H1 (cell line): ENCODE data around the gene COA4. TPM values are rescaled to one million over a fixed set of nuclear protein-coding genes. Genes with fewer than 3 reads are reported as not detected.

Source experiments
- CTCF ChIA-PET: fragments of 300-600 bp; sonication (Branson Sonifier 250); formaldehyde crosslinking; loops from one replicate; lab custom pipeline; 2021; ENCODE audit not compliant: partially characterized antibody; lab: Charles Lee
- POLR2A ChIA-PET: fragments of 300-600 bp; sonication (Branson Sonifier 250); formaldehyde crosslinking; loops from one replicate; lab custom pipeline; 2021; ENCODE audit warnings: inconsistent platforms; ENCODE audit not compliant: partially characterized antibody; lab: Charles Lee
- DNase-seq, 2 experiments: peaks; one replicate each; pipeline versions ENCODE4 v3.0.0 to v3.0.0-alpha.2; 2010 to 2022; ENCODE audit warnings: low spot score in 2 of 2, low read depth in 1 of 2, mixed read lengths in 1 of 2
- FAIRE-seq: peaks from 2 replicates; lab custom pipeline; 2011; peaks lifted over from hg19 to GRCh38; lab: Jason Lieb, UNC
- H2AFZ ChIP-seq: 2 replicates; pipeline ENCODE4 v1.8.1; 2012; ENCODE audit warnings: low read length, inconsistent platforms
- H2AK5ac ChIP-seq: 2 replicates; pipeline ENCODE4 v1.6.1; 2013; ENCODE audit warnings: low read depth, low read length
- H2BK120ac ChIP-seq: replicated peaks from 2 replicates; pipeline ENCODE3; 2013; ENCODE audit warnings: low read depth, low read length, inconsistent platforms
- H2BK12ac ChIP-seq: 2 replicates; pipeline ENCODE4 v1.6.1; 2013; ENCODE audit warnings: low read depth, low read length
- H2BK15ac ChIP-seq: 2 replicates; pipeline ENCODE4 v1.6.1; 2013; ENCODE audit warnings: low read length
- H2BK20ac ChIP-seq: 2 replicates; pipeline ENCODE4 v1.6.1; 2013; ENCODE audit warnings: low read length
- H2BK5ac ChIP-seq: 2 replicates; pipeline ENCODE4 v1.6.1; 2013; ENCODE audit warnings: low read depth, low read length
- H3K14ac ChIP-seq: 2 replicates; pipeline ENCODE4 v1.6.1; 2013; ENCODE audit warnings: inconsistent platforms; ENCODE audit not compliant: insufficient read length
- H3K18ac ChIP-seq: 2 replicates; pipeline ENCODE4 v1.6.1; 2013; ENCODE audit warnings: low read length; ENCODE audit errors: extremely low read depth
- H3K23ac ChIP-seq: 2 replicates; pipeline ENCODE4 v1.6.1; 2013; ENCODE audit warnings: inconsistent platforms; ENCODE audit not compliant: insufficient read length
- H3K23me2 ChIP-seq: 2 replicates; pipeline ENCODE4 v1.6.1; 2013; ENCODE audit warnings: low read depth, low read length
- H3K27ac ChIP-seq: 2 replicates; pipeline ENCODE4 v1.6.1; 2011; ENCODE audit warnings: low read depth, low read length, inconsistent platforms
- H3K27me3 ChIP-seq, 4 experiments: replicated peaks in 1 of 4; 1 replicate in 1 of 4; 2 replicates in 3 of 4; pipeline versions ENCODE4 v1.6.1 to v1.8.1; 2011 to 2013; ENCODE audit warnings: low read length in 3 of 4, mild to moderate bottlenecking in 3 of 4, inconsistent platforms in 2 of 4, mixed read lengths in 2 of 4, moderate library complexity in 1 of 4; ENCODE audit not compliant: control insufficient read depth in 3 of 4, insufficient read depth in 3 of 4; ENCODE audit errors: extremely low read depth in 1 of 4
- H3K36me3 ChIP-seq, 4 experiments: 2 replicates each; pipeline versions ENCODE4 v1.6.1 to v1.8.1; 2011 to 2013; ENCODE audit warnings: mild to moderate bottlenecking in 4 of 4, low read length in 3 of 4, moderate library complexity in 2 of 4, control low read depth in 1 of 4, inconsistent platforms in 1 of 4; ENCODE audit not compliant: insufficient read depth in 4 of 4, control insufficient read depth in 2 of 4
- H3K4ac ChIP-seq: replicated peaks from 2 replicates; pipeline ENCODE3; 2013; ENCODE audit warnings: low read length, low read depth, mixed read lengths, inconsistent platforms; ENCODE audit not compliant: insufficient read length
- H3K4me1 ChIP-seq, 4 experiments: replicated peaks in 1 of 4; 1 replicate in 1 of 4; 2 replicates in 3 of 4; pipeline versions ENCODE4 v1.6.1 to v1.8.1; 2011 to 2013; ENCODE audit warnings: low read length in 3 of 4, inconsistent platforms in 2 of 4, mixed read lengths in 1 of 4; ENCODE audit not compliant: insufficient read depth in 4 of 4, control insufficient read depth in 3 of 4
- H3K4me2 ChIP-seq, 2 experiments: 2 replicates each; pipeline versions ENCODE4 v1.6.1 to v1.8.1; 2011 to 2013; ENCODE audit warnings: low read depth in 2 of 2, low read length in 2 of 2, control low read depth in 1 of 2, inconsistent platforms in 1 of 2, mild to moderate bottlenecking in 1 of 2; ENCODE audit not compliant: insufficient read depth in 1 of 2
- H3K4me3 ChIP-seq, 4 experiments: fragments of 200-600, 300-600 bp in 1 of 4; sonication (generic), shearing (Covaris generic), sonication (Bioruptor Twin) in 1 of 4; 2 replicates each; pipeline versions ENCODE4 v1.5.1 to v1.8.1; 2011 to 2016; ENCODE audit warnings: low read length in 4 of 4, low read depth in 3 of 4, control low read depth in 2 of 4, inconsistent platforms in 2 of 4, mild to moderate bottlenecking in 2 of 4, mixed read lengths in 1 of 4, moderate library complexity in 1 of 4; ENCODE audit not compliant: insufficient read depth in 2 of 4; ENCODE audit errors: extremely low read depth in 1 of 4
- H3K56ac ChIP-seq: replicated peaks from 2 replicates; pipeline ENCODE3; 2013; ENCODE audit warnings: low read depth, mild to moderate bottlenecking, mixed read lengths, low read length, inconsistent platforms; ENCODE audit not compliant: insufficient read length
- H3K79me1 ChIP-seq: 2 replicates; pipeline ENCODE4 v1.6.1; 2013; ENCODE audit warnings: low read depth, low read length, control low read depth
- H3K79me2 ChIP-seq, 2 experiments: 2 replicates each; pipeline versions ENCODE4 v1.6.1 to v1.8.1; 2012 to 2013; ENCODE audit warnings: low read length in 2 of 2, mild to moderate bottlenecking in 2 of 2, inconsistent platforms in 1 of 2; ENCODE audit not compliant: insufficient read depth in 2 of 2, control insufficient read depth in 1 of 2
- H3K9ac ChIP-seq, 4 experiments: replicated peaks in 1 of 4; 1 replicate in 1 of 4; 2 replicates in 3 of 4; pipeline versions ENCODE4 v1.6.1 to v1.8.1; 2011 to 2013; ENCODE audit warnings: low read depth in 3 of 4, low read length in 3 of 4, control low read depth in 2 of 4, mild to moderate bottlenecking in 2 of 4, moderate library complexity in 2 of 4, inconsistent platforms in 1 of 4; ENCODE audit errors: extremely low read depth in 1 of 4
- H3K9me3 ChIP-seq, 2 experiments: 2 replicates each; pipeline versions ENCODE4 v1.6.1 to v1.8.1; 2012 to 2013; ENCODE audit warnings: mild to moderate bottlenecking in 2 of 2, moderate library complexity in 2 of 2, control low read depth in 1 of 2, inconsistent platforms in 1 of 2, low read depth in 1 of 2, low read length in 1 of 2, mixed read lengths in 1 of 2; ENCODE audit not compliant: insufficient read depth in 2 of 2
- H4K20me1 ChIP-seq, 2 experiments: replicated peaks in 1 of 2; 2 replicates each; pipeline versions ENCODE3 to v1.8.1; 2011 to 2013; ENCODE audit warnings: inconsistent platforms in 2 of 2, low read length in 2 of 2, mild to moderate bottlenecking in 1 of 2; ENCODE audit not compliant: insufficient read depth in 2 of 2, control insufficient read depth in 1 of 2
- H4K5ac ChIP-seq: 2 replicates; pipeline ENCODE4 v1.6.1; 2013; ENCODE audit warnings: low read length, low read depth, mixed read lengths, inconsistent platforms; ENCODE audit not compliant: insufficient read length
- H4K8ac ChIP-seq: 2 replicates; pipeline ENCODE4 v1.8.0; 2013; ENCODE audit warnings: mild to moderate bottlenecking, moderate library complexity, low read length, inconsistent platforms; ENCODE audit not compliant: insufficient read depth; ENCODE audit errors: extremely low read depth
- H4K91ac ChIP-seq: replicated peaks from 2 replicates; pipeline ENCODE3; 2013; ENCODE audit warnings: low read length, mixed read lengths, inconsistent platforms; ENCODE audit not compliant: insufficient read length
- ATF2 ChIP-seq: IDR thresholded peaks from 2 replicates; pipeline ENCODE4 v1.6.1; 2012; ENCODE audit warnings: low read length, inconsistent platforms
- BCL11A ChIP-seq, 2 experiments: IDR thresholded peaks; one replicate each; pipeline ENCODE4 v1.6.1; 2011; ENCODE audit warnings: low read depth in 2 of 2, low read length in 2 of 2, mild to moderate bottlenecking in 2 of 2
- CTCF ChIP-seq, 3 experiments: IDR thresholded peaks; 1 replicate in 2 of 3; 2 replicates in 1 of 3; pipeline versions ENCODE4 v1.5.1 to v1.6.1; 2011; ENCODE audit warnings: low read length in 3 of 3, mild to moderate bottlenecking in 3 of 3, inconsistent platforms in 2 of 3, low read depth in 1 of 3, moderate library complexity in 1 of 3; ENCODE audit not compliant: insufficient read depth in 1 of 3; ENCODE audit errors: control extremely low read depth in 1 of 3
- EZH2 ChIP-seq: fragments of 200-600 bp; sonication (generic); IDR thresholded peaks from 2 replicates; pipeline ENCODE4 v1.7.1; 2012; ENCODE audit warnings: low read depth, mild to moderate bottlenecking, moderate library complexity, low read length, inconsistent platforms; ENCODE audit not compliant: severe bottlenecking
- RAD21 ChIP-seq, 2 experiments: IDR thresholded peaks in 1 of 2; conservative IDR thresholded peaks in 1 of 2; 2 replicates each; pipeline ENCODE4 v1.6.1; 2011; ENCODE audit warnings: low read depth in 2 of 2, low read length in 2 of 2, improper control_type of control experiment in 1 of 2, inconsistent platforms in 1 of 2, mild to moderate bottlenecking in 1 of 2, moderate library complexity in 1 of 2
- RNF2 ChIP-seq: fragments of 200-900, 300-1000 bp; sonication (generic); IDR thresholded peaks from 2 replicates; pipeline ENCODE4 v1.7.1; 2016; ENCODE audit warnings: borderline replicate concordance, low read depth, mild to moderate bottlenecking, antibody characterized with exemption, low read length; ENCODE audit not compliant: poor library complexity, severe bottlenecking; ENCODE audit errors: missing control alignments
- SP1 ChIP-seq: IDR thresholded peaks from 2 replicates; pipeline ENCODE4 v1.6.1; 2011; ENCODE audit warnings: low read depth, low read length
- SUZ12 ChIP-seq: fragments of 200-600 bp; sonication (generic); IDR thresholded peaks from 2 replicates; pipeline ENCODE4 v1.6.1; 2012; ENCODE audit warnings: mild to moderate bottlenecking, inconsistent platforms, low read length, moderate library complexity, mixed read lengths
- WGBS, 2 experiments: shearing (Covaris generic) in 1 of 2; methylation state at CpG; one replicate each; pipeline versions ENCODE4 v1.1.6 to v1.1.7; 2013 to 2015; ENCODE audit warnings: low lambda C conversion rate in 2 of 2, mixed read lengths in 2 of 2, inconsistent platforms in 1 of 2, low coverage in 1 of 2, missing lambda C conversion rate in 1 of 2; ENCODE audit not compliant: insufficient replicate concordance in 2 of 2, insufficient coverage in 1 of 2, insufficient read length in 1 of 2; ENCODE audit errors: extremely low coverage in 1 of 2, missing lambda C conversion rate in 1 of 2; 5-methylcytosine and 5-hydroxymethylcytosine counted together
- polyA plus RNA-seq, 7 experiments: library from polyadenylated mRNA; depleted of rRNA in 3 of 7; stranded (reverse) in 5 of 7; unstranded in 2 of 7; fragments of >200 nt in 5 of 7; fragments of 200-250 nt in 2 of 7; gene quantifications; 1 replicate in 5 of 7; 2 replicates in 1 of 7; 4 replicates in 1 of 7; pipeline versions ENCODE4 v1.2.1 to v1.2.3, GENCODE V29; 2011 to 2013; ENCODE audit warnings: missing spikeins in 2 of 7, mixed read lengths in 2 of 7
- total RNA-seq: library from RNA; stranded (reverse); fragmentation: NEBNext Ultra II Directional; extraction: Animal tissue kit (Norgen Biotek cat#: 25700); gene quantifications from 2 replicates; pipeline ENCODE4 v1.2.1, GENCODE V29; 2021

The COA4 gene
- total and polyA plus RNA-seq, 2 of the 8 experiments (the other 6 are each of a cell fraction or from before 2014, with no cell fraction given): 177 to 380 TPM

GRCh38 chr11:73833067-73833466, 43.6 kb downstream of the COA4 start:
- H2BK5ac ChIP-seq: no peak overlapping the region
- FAIRE-seq: no peak
- no peak overlapping the region for H4K5ac ChIP-seq
- H3K4me3 ChIP-seq: no peak overlapping the region
- H3K27me3 ChIP-seq: no peaks in the 10 kb centered on the region
- CTCF ChIA-PET: interaction anchor here (0.6 to 1.0 kb wide), 2 partner anchors 24 to 60 kb away, joined by 3 read pairs; no protein-coding TSS in a partner anchor
- H3K36me3 ChIP-seq: peaks cover 0 to 8% (median 0%) of the 10 kb centered on the region in 4 experiments; a peak in 2 of 8 replicates
- H3K79me1 ChIP-seq: no peaks in the 10 kb centered on the region
- no peak overlapping the region for H3K23ac ChIP-seq
- no peak overlapping the region for H3K14ac ChIP-seq
- no peak overlapping the region for H2BK15ac ChIP-seq
- no peaks in the 10 kb centered on the region for H4K20me1 ChIP-seq
- no peak overlapping the region for H2BK20ac ChIP-seq
- H3K79me2 ChIP-seq: no peaks in the 10 kb centered on the region
- DNase-seq: no peak
- no peak overlapping the region for H2BK12ac ChIP-seq
- no peak overlapping the region for H2AK5ac ChIP-seq
- no peak overlapping the region for H3K27ac ChIP-seq
- no peak overlapping the region for H4K91ac ChIP-seq
- H3K4ac ChIP-seq: no peak overlapping the region
- POLR2A ChIA-PET: interaction anchor here (1.0 to 1.5 kb wide), 4 partner anchors 10 to 72 kb away, joined by 3 to 6 read pairs (median 3); partner anchors contain the start of gene RAB6A
- no peak overlapping the region for H2AFZ ChIP-seq
- H3K9me3 ChIP-seq: no peaks in the 10 kb centered on the region
- H3K56ac ChIP-seq: no peak overlapping the region
- H3K18ac ChIP-seq: no peak overlapping the region
- 89% methylated on average over 2 of the region's 2 CpGs; no CpG with 5 or more reads in 1 of the 2 experiments for WGBS, 2 experiments
- no peaks in the 10 kb centered on the region for H3K4me1 ChIP-seq
- H3K4me2 ChIP-seq: no peak overlapping the region
- H3K23me2 ChIP-seq: no peaks in the 10 kb centered on the region
- H2BK120ac ChIP-seq: no peak overlapping the region
- H4K8ac ChIP-seq: no peak overlapping the region
- H3K9ac ChIP-seq: no peak overlapping the region
- TF ChIP-seq ATF2 (no peak), SUZ12 (no peak), CTCF (IDR thresholded peaks at IDR 0.05; ENCODE audit: control extremely low read depth in 1 of 3, insufficient read depth in 1 of 3, low read depth in 1 of 3, low read length in 3 of 3) (no peak), BCL11A (IDR thresholded peaks at IDR 0.05; ENCODE audit: low read depth in 2 of 2, low read length in 2 of 2) (no peak), RNF2 (no peak), SP1 (no peak), EZH2 (no peak), RAD21 (IDR thresholded peaks at IDR 0.05 in 1 of 2, conservative IDR thresholded peaks at IDR 0.05 in 1 of 2; ENCODE audit: low read depth in 2 of 2, low read length in 2 of 2) (no peak)
